ENCODE results near the gene MCM8. TPM values are rescaled to one million over a fixed set of nuclear protein-coding genes. Genes with fewer than 3 reads are reported as not detected.

The MCM8 gene
- total RNA-seq, 1 experiment from 2014 or later = 28.0 TPM

DNA sequence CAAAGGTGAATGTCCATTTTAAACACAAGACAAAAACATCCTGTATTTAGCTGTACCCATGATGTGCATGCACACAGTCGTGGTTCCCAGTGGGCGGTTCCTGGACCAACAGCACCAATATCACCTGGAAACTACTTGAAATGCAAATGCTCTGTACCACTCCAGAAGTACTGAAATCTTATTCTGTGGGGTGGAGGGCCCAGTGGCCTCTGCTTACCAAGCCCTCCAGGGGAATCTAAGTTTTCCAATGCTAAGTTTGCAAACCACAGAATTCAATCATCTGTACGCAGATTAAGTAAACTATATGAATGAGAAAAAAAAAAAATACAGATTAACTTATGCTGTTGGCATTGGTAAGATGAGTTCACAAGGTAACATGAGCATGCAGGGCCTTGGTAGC lies 14.2 kb upstream of the MCM8 start (continued):
- TF ChIP-seq ZNF317 (CRISPR knock-in tag; IDR thresholded peaks at IDR 0.05; ENCODE audit: borderline replicate concordance, low read depth) (no peak), TEAD1 (CRISPR knock-in tag; IDR thresholded peaks at IDR 0.05) (no peak)
- TF ChIP-seq, protein P1, sequence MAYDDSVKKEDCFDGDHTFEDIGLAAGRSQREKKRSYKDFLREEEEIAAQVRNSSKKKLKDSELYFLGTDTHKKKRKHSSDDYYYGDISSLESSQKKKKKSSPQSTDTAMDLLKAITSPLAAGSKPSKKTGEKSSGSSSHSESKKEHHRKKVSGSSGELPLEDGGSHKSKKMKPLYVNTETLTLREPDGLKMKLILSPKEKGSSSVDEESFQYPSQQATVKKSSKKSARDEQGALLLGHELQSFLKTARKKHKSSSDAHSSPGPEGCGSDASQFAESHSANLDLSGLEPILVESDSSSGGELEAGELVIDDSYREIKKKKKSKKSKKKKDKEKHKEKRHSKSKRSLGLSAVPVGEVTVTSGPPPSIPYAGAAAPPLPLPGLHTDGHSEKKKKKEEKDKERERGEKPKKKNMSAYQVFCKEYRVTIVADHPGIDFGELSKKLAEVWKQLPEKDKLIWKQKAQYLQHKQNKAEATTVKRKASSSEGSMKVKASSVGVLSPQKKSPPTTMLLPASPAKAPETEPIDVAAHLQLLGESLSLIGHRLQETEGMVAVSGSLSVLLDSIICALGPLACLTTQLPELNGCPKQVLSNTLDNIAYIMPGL (CRISPR knock-in tag; IDR thresholded peaks at IDR 0.05) = no peak
- TF ChIP-seq, protein P2, sequence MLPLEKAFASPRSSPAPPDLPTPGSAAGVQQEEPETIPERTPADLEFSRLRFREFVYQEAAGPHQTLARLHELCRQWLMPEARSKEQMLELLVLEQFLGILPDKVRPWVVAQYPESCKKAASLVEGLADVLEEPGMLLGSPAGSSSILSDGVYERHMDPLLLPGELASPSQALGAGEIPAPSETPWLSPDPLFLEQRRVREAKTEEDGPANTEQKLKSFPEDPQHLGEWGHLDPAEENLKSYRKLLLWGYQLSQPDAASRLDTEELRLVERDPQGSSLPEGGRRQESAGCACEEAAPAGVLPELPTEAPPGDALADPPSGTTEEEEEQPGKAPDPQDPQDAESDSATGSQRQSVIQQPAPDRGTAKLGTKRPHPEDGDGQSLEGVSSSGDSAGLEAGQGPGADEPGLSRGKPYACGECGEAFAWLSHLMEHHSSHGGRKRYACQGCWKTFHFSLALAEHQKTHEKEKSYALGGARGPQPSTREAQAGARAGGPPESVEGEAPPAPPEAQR (CRISPR knock-in tag; IDR thresholded peaks at IDR 0.05) = no peak

DNA sequence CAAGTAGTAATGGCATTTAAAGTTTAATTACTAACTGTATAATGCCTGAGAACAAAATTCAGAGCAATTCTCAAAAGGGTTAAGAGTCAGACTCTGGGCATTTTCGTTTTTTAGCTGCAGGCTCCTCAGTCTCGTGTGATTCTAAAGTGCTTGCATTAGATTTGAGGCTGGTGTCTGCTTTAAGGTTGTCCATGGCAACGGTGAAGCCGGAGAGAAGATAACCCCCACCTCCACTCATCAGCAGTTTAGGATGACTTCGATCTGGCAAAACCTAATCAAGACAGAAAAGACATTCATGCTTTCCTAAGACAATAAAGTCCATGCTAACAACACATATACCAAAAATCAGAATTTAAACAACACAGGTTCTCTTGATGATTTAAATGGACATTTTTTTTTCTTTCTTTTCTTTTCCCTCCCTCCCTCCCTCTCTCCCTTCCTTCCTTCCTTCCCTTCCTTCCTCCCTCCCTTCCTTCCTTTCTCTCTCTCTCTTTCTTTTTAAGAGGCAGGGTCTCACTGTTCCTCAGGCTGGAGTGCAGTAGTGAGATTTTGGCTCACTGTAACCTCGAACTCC lies 11.9 kb upstream of the MCM8 start:
- Mint-ChIP-seq H3K4me1 (no peaks in the 10 kb centered on the region), H3K4me3 (no peak overlapping the region), H3K36me3 (peaks cover 40% of the 10 kb centered on the region), H3K27ac (no peak overlapping the region), H3K27me3 (ENCODE audit: low read depth) (no peaks in the 10 kb centered on the region), H3K9me3 (no peaks in the 10 kb centered on the region)
- TF ChIP-seq ZNF671 (CRISPR knock-in tag; IDR thresholded peaks at IDR 0.05) = no peak
- TF ChIP-seq, protein P3, sequence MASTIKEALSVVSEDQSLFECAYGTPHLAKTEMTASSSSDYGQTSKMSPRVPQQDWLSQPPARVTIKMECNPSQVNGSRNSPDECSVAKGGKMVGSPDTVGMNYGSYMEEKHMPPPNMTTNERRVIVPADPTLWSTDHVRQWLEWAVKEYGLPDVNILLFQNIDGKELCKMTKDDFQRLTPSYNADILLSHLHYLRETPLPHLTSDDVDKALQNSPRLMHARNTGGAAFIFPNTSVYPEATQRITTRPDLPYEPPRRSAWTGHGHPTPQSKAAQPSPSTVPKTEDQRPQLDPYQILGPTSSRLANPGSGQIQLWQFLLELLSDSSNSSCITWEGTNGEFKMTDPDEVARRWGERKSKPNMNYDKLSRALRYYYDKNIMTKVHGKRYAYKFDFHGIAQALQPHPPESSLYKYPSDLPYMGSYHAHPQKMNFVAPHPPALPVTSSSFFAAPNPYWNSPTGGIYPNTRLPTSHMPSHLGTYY (CRISPR knock-in tag; IDR thresholded peaks at IDR 0.05) = no peak
- TF ChIP-seq ELF4 (CRISPR knock-in tag; IDR thresholded peaks at IDR 0.05; ENCODE audit: low read depth) = no peak
- TF ChIP-seq ZBTB21 (CRISPR knock-in tag; IDR thresholded peaks at IDR 0.05; ENCODE audit: borderline replicate concordance) = no peak
- no peak for TF ChIP-seq ETV6 (CRISPR knock-in tag; IDR thresholded peaks at IDR 0.05)
- no peak for TF ChIP-seq RORB (CRISPR knock-in tag; IDR thresholded peaks at IDR 0.05)
- TF ChIP-seq, protein P4, sequence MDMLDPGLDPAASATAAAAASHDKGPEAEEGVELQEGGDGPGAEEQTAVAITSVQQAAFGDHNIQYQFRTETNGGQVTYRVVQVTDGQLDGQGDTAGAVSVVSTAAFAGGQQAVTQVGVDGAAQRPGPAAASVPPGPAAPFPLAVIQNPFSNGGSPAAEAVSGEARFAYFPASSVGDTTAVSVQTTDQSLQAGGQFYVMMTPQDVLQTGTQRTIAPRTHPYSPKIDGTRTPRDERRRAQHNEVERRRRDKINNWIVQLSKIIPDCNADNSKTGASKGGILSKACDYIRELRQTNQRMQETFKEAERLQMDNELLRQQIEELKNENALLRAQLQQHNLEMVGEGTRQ (CRISPR knock-in tag; IDR thresholded peaks at IDR 0.05) = no peak
- TF ChIP-seq, protein P5, sequence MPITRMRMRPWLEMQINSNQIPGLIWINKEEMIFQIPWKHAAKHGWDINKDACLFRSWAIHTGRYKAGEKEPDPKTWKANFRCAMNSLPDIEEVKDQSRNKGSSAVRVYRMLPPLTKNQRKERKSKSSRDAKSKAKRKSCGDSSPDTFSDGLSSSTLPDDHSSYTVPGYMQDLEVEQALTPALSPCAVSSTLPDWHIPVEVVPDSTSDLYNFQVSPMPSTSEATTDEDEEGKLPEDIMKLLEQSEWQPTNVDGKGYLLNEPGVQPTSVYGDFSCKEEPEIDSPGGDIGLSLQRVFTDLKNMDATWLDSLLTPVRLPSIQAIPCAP (CRISPR knock-in tag; IDR thresholded peaks at IDR 0.05) = no peak
- TF ChIP-seq, protein P6, sequence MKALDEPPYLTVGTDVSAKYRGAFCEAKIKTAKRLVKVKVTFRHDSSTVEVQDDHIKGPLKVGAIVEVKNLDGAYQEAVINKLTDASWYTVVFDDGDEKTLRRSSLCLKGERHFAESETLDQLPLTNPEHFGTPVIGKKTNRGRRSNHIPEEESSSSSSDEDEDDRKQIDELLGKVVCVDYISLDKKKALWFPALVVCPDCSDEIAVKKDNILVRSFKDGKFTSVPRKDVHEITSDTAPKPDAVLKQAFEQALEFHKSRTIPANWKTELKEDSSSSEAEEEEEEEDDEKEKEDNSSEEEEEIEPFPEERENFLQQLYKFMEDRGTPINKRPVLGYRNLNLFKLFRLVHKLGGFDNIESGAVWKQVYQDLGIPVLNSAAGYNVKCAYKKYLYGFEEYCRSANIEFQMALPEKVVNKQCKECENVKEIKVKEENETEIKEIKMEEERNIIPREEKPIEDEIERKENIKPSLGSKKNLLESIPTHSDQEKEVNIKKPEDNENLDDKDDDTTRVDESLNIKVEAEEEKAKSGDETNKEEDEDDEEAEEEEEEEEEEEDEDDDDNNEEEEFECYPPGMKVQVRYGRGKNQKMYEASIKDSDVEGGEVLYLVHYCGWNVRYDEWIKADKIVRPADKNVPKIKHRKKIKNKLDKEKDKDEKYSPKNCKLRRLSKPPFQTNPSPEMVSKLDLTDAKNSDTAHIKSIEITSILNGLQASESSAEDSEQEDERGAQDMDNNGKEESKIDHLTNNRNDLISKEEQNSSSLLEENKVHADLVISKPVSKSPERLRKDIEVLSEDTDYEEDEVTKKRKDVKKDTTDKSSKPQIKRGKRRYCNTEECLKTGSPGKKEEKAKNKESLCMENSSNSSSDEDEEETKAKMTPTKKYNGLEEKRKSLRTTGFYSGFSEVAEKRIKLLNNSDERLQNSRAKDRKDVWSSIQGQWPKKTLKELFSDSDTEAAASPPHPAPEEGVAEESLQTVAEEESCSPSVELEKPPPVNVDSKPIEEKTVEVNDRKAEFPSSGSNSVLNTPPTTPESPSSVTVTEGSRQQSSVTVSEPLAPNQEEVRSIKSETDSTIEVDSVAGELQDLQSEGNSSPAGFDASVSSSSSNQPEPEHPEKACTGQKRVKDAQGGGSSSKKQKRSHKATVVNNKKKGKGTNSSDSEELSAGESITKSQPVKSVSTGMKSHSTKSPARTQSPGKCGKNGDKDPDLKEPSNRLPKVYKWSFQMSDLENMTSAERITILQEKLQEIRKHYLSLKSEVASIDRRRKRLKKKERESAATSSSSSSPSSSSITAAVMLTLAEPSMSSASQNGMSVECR (CRISPR knock-in tag; IDR thresholded peaks at IDR 0.05; ENCODE audit: borderline replicate concordance) = no peak
- no peak for TF ChIP-seq ZNF138 (CRISPR knock-in tag; conservative IDR thresholded peaks at IDR 0.05)
- no peak for TF ChIP-seq NR3C1 (CRISPR knock-in tag; conservative IDR thresholded peaks at IDR 0.05; ENCODE audit: low read depth)
- TF ChIP-seq, protein P7, sequence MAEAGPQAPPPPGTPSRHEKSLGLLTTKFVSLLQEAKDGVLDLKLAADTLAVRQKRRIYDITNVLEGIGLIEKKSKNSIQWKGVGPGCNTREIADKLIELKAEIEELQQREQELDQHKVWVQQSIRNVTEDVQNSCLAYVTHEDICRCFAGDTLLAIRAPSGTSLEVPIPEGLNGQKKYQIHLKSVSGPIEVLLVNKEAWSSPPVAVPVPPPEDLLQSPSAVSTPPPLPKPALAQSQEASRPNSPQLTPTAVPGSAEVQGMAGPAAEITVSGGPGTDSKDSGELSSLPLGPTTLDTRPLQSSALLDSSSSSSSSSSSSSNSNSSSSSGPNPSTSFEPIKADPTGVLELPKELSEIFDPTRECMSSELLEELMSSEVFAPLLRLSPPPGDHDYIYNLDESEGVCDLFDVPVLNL (CRISPR knock-in tag; IDR thresholded peaks at IDR 0.05; ENCODE audit: borderline replicate concordance, low read depth) = no peak
- TF ChIP-seq GABPB1 (CRISPR knock-in tag; IDR thresholded peaks at IDR 0.05) = no peak
- TF ChIP-seq HMGA2 (CRISPR knock-in tag; IDR thresholded peaks at IDR 0.05) = no peak
- TF ChIP-seq, protein P8, sequence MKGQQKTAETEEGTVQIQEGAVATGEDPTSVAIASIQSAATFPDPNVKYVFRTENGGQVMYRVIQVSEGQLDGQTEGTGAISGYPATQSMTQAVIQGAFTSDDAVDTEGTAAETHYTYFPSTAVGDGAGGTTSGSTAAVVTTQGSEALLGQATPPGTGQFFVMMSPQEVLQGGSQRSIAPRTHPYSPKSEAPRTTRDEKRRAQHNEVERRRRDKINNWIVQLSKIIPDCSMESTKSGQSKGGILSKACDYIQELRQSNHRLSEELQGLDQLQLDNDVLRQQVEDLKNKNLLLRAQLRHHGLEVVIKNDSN (CRISPR knock-in tag; IDR thresholded peaks at IDR 0.05) = no peak
- no peak for TF ChIP-seq JAZF1 (CRISPR knock-in tag; IDR thresholded peaks at IDR 0.05)
- ChIA-PET POLR2A (no interaction called here), CTCF (no interaction called here)
- DNase-seq (ENCODE audit: low spot score) (no peak), ATAC-seq (no peak)
